HepG2 (cell line): Measurements from ENCODE around the gene SFT2D1. TPM values are rescaled to one million over a fixed set of nuclear protein-coding genes. Genes with fewer than 3 reads are reported as not detected.
A peak's percentile ranks its signal among the peaks of the same experiment; 100 is the strongest.

Source experiments
- ATAC-seq: fragments of 200-7000 bp; cut with Tn5 transposase; 3 replicates; pipeline ENCODE4 v1.9.1; 2020; ENCODE audit warnings: mild to moderate bottlenecking, moderate library complexity
- BruUV-seq: library from RNA; stranded (reverse); fragments of 400-500 nt; replicated peaks from 2 replicates; lab custom pipeline; 2021; lab: Mats Ljungman, UMichigan
- CTCF ChIA-PET: fragments of 300-600 bp; formaldehyde crosslinking; extraction: SDS; loops from one replicate; lab custom pipeline; 2021; ENCODE audit warnings: low total read pairs, inconsistent platforms, low intra/inter-chr PET ratio; lab: Yijun Ruan, JAX
- POLR2A ChIA-PET: fragments of 350-600 bp; sonication (Branson Sonifier 250); formaldehyde crosslinking; loops from one replicate; lab custom pipeline; 2020; ENCODE audit warnings: antibody characterized with exemption, inconsistent platforms; lab: Yijun Ruan, JAX
- DNase-seq: peaks from one replicate; pipeline ENCODE4 v3.0.0-alpha.2; 2015; ENCODE audit warnings: low spot score
- FAIRE-seq: peaks from 3 replicates; lab custom pipeline; 2011; peaks lifted over from hg19 to GRCh38; lab: Jason Lieb, UNC
- H2AFZ ChIP-seq: one replicate; pipeline ENCODE4 v1.6.1; 2011; ENCODE audit warnings: low read length, inconsistent platforms
- H3K27ac ChIP-seq: fragments of 300-600 bp; 3 replicates; pipeline ENCODE4 v1.8.0; 2011; ENCODE audit warnings: mixed run types, mild to moderate bottlenecking, mixed read lengths, low read length, inconsistent platforms; ENCODE audit not compliant: insufficient read depth; ENCODE audit errors: extremely low read length
- H3K27me3 ChIP-seq, 2 experiments: fragments of 200-600 bp in 1 of 2; 2 replicates in 1 of 2; 3 replicates in 1 of 2; pipeline versions ENCODE4 v1.6.0 to v1.8.0; 2011; ENCODE audit warnings: low read length in 2 of 2, mild to moderate bottlenecking in 2 of 2, moderate library complexity in 2 of 2, inconsistent platforms in 1 of 2; ENCODE audit not compliant: insufficient read depth in 2 of 2, control insufficient read depth in 1 of 2
- H3K36me3 ChIP-seq, 2 experiments: fragments of 200-600 bp in 1 of 2; replicated peaks in 1 of 2; 2 replicates in 1 of 2; 3 replicates in 1 of 2; pipeline versions ENCODE4 v1.5.1 to v1.8.0; 2011; ENCODE audit warnings: low read length in 2 of 2, inconsistent platforms in 1 of 2; ENCODE audit not compliant: insufficient read depth in 2 of 2, control insufficient read depth in 1 of 2
- H3K4me1 ChIP-seq: 2 replicates; pipeline ENCODE4 v1.5.1; 2012; ENCODE audit warnings: low read length, inconsistent platforms; ENCODE audit not compliant: insufficient read depth
- H3K4me2 ChIP-seq: 2 replicates; pipeline ENCODE4 v1.6.0; 2011; ENCODE audit warnings: low read depth, low read length, inconsistent platforms
- H3K4me3 ChIP-seq, 3 experiments: fragments of 200-600 bp in 1 of 3; sonication (generic), shearing (Covaris generic) in 1 of 3; replicated peaks in 1 of 3; 2 replicates each; pipeline ENCODE4 v1.5.1; 2011 to 2016; ENCODE audit warnings: low read length in 3 of 3, inconsistent platforms in 2 of 3, low read depth in 2 of 3, mild to moderate bottlenecking in 2 of 3, control low read depth in 1 of 3, mixed read lengths in 1 of 3; ENCODE audit not compliant: insufficient read depth in 1 of 3
- H3K79me2 ChIP-seq: one replicate; pipeline ENCODE4 v1.6.1; 2011; ENCODE audit warnings: low read length, inconsistent platforms; ENCODE audit not compliant: insufficient read depth
- H3K9ac ChIP-seq: 2 replicates; pipeline ENCODE4 v1.6.0; 2011; ENCODE audit warnings: mild to moderate bottlenecking, low read depth, low read length, inconsistent platforms; ENCODE audit not compliant: insufficient read depth
- H3K9me3 ChIP-seq: 2 replicates; pipeline ENCODE4 v1.5.1; 2012; ENCODE audit warnings: mild to moderate bottlenecking, low read length
- H4K20me1 ChIP-seq: 2 replicates; pipeline ENCODE4 v1.6.0; 2011; ENCODE audit warnings: inconsistent platforms, mild to moderate bottlenecking, low read length, moderate library complexity; ENCODE audit not compliant: insufficient read depth
- CHCHD3 ChIP-seq: sonication (generic); formaldehyde crosslinking; IDR thresholded peaks from 2 replicates; pipeline ENCODE4 v1.8.0; 2022; ENCODE audit warnings: mild to moderate bottlenecking, missing genetic modification reagents, moderate library complexity
- IRX3 ChIP-seq: sonication (generic); formaldehyde crosslinking; IDR thresholded peaks from 2 replicates; pipeline ENCODE4 v1.8.1; 2023; ENCODE audit warnings: mild to moderate bottlenecking, low read depth, missing genetic modification reagents, borderline replicate concordance
- NCOA5 ChIP-seq: sonication (generic); formaldehyde crosslinking; IDR thresholded peaks from 2 replicates; pipeline ENCODE4 v1.4.0; 2020; ENCODE audit warnings: missing genetic modification reagents
- WGBS: methylation state at CpG from one replicate; pipeline ENCODE4 v1.1.6; 2017; ENCODE audit warnings: low lambda C conversion rate; 5-methylcytosine and 5-hydroxymethylcytosine counted together
- in situ Hi-C: cut with HindIII; loops from 2 replicates; pipeline ENCODE4 v1.10.0; 2017; ENCODE audit warnings: low pct_unique_long_range_greater_than_20kb; ENCODE audit not compliant: extremely low pct_ligation_motif_present
- intact Hi-C: fragments of 100-400 bp; cut with micrococcal nuclease; formaldehyde crosslinking; loops from one replicate; pipeline ENCODE4 v1.10.0; 2022; ENCODE audit not compliant: unreplicated experiment
- polyA plus RNA-seq, 8 experiments: library from polyadenylated mRNA; depleted of rRNA in 3 of 8; stranded (reverse) in 7 of 8; unstranded in 1 of 8; fragments of >200 nt; fragmentation: Illumina TruSeq in 4 of 8; extraction: Trizol in 4 of 8; gene quantifications; 2 replicates each; pipeline versions ENCODE4 v1.2.1 to v1.2.3, GENCODE V29; 2011 to 2016; ENCODE audit warnings: low read depth in 4 of 8, missing spikeins in 1 of 8, mixed read lengths in 1 of 8; ENCODE audit not compliant: insufficient read depth in 1 of 8
- total RNA-seq, 5 experiments: library from RNA; depleted of rRNA; stranded (reverse); fragments of >200 nt; fragmentation: Illumina TruSeq; extraction: Trizol; gene quantifications; 2 replicates each; pipeline ENCODE4 v1.2.3, GENCODE V29; 2016; ENCODE audit warnings: low read depth in 1 of 5
- TF ChIP-seq, protein P1 (sequence below): sonication (generic); formaldehyde crosslinking; IDR thresholded peaks from 2 replicates; pipeline ENCODE4 v1.8.0; 2022; ENCODE audit warnings: mild to moderate bottlenecking, missing genetic modification reagents, moderate library complexity
- TF ChIP-seq, protein P2 (sequence below): sonication (generic); formaldehyde crosslinking; IDR thresholded peaks from 2 replicates; pipeline ENCODE4 v1.5.0; 2020; ENCODE audit warnings: missing genetic modification reagents
- TF ChIP-seq, protein P3 (sequence below): sonication (generic); formaldehyde crosslinking; IDR thresholded peaks from 2 replicates; pipeline ENCODE4 v1.8.0; 2022; ENCODE audit warnings: missing genetic modification reagents, mild to moderate bottlenecking, moderate library complexity, borderline replicate concordance
- TF ChIP-seq, protein P4 (sequence below): sonication (generic); formaldehyde crosslinking; IDR thresholded peaks from 2 replicates; pipeline ENCODE4 v1.5.1; 2020; ENCODE audit warnings: mild to moderate bottlenecking, missing genetic modification reagents, moderate library complexity
- TF ChIP-seq, protein P5 (sequence below): sonication (generic); formaldehyde crosslinking; IDR thresholded peaks from 2 replicates; pipeline ENCODE4 v1.8.1; 2023; ENCODE audit warnings: mild to moderate bottlenecking, missing genetic modification reagents

The SFT2D1 gene
- total and polyA plus RNA-seq, 2 of the 13 experiments (the other 11 are each of a cell fraction or from before 2014, with no cell fraction given), result 115 to 147 TPM

DNA sequence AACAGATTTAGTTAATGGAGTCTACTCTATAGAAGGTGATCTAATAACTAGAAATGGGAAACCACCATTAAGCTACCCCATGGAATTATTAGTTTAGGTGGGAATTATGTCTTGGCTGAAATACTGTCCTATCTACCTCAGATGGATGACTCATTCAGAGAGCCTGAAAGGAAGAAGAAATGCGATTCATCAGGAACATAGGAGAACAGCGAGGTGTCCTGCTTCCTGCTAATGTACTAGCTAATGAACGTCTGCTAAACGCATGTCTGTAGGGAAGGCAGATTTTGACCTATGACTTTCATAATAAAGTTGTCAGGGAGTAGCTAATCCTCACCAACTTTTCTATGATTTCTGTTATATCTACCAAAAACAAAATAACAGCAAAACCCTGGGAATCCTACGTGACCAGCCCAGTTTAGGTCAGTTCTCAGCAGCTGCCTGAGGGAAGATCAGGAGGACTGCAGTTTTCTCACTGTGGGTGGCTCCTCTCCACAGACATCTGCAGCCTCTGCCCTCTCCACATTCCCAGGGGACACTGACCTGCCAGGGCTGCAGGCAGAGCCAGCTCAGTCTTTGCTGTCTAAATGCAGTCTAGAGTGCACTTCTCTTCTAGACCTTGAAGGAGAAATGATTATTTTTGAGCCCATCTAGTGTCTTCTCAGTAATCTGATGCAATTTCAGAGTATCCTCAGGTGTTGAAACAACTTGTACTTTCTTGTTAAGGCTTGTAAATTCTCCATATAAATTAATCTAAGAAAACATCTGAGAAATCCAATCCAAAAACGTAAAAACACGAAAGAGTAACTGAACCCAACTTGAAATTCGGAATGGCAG is 18.1 kb upstream of the SFT2D1 start (continued):
- TF ChIP-seq, protein P1, sequence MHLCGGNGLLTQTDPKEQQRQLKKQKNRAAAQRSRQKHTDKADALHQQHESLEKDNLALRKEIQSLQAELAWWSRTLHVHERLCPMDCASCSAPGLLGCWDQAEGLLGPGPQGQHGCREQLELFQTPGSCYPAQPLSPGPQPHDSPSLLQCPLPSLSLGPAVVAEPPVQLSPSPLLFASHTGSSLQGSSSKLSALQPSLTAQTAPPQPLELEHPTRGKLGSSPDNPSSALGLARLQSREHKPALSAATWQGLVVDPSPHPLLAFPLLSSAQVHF (CRISPR knock-in tag), result no peak
- TF ChIP-seq, protein P2, sequence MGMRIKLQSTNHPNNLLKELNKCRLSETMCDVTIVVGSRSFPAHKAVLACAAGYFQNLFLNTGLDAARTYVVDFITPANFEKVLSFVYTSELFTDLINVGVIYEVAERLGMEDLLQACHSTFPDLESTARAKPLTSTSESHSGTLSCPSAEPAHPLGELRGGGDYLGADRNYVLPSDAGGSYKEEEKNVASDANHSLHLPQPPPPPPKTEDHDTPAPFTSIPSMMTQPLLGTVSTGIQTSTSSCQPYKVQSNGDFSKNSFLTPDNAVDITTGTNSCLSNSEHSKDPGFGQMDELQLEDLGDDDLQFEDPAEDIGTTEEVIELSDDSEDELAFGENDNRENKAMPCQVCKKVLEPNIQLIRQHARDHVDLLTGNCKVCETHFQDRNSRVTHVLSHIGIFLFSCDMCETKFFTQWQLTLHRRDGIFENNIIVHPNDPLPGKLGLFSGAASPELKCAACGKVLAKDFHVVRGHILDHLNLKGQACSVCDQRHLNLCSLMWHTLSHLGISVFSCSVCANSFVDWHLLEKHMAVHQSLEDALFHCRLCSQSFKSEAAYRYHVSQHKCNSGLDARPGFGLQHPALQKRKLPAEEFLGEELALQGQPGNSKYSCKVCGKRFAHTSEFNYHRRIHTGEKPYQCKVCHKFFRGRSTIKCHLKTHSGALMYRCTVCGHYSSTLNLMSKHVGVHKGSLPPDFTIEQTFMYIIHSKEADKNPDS (CRISPR knock-in tag), result no peak
- TF ChIP-seq IRX3 (CRISPR knock-in tag), result no peak

DNA sequence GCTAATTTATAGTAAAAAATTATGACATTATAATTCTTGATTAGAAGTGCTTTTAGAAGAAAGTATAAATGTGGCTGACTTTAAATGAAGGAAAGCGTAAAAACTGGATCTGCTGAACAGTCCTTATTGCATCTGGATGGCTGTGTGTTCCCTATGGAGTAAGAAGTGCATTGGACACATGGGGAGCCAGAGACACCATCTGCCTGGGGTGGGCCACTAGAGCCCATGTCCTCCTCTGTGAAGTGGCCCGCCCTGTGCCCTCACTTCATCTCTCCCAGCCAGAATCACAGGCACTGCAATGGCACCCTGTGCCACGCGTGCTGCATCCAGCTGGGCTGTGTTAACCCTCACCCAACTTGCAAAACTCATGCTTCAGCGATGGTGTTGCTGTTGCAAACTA is 13.2 kb upstream of the SFT2D1 start:
- intact Hi-C loops, result no loop called here
- no peak overlapping the region for H3K27ac ChIP-seq
- H4K20me1 ChIP-seq, result no peaks in the 10 kb centered on the region
- in situ Hi-C loops, result no loop called here
- H3K27me3 ChIP-seq, result no peaks in the 10 kb centered on the region
- POLR2A ChIA-PET, result no interaction called here
- 67% methylated on average over 5 of the region's 5 CpGs for WGBS
- no peak overlapping the region for H3K9ac ChIP-seq
- peak; percentile 39 for ATAC-seq
- H3K9me3 ChIP-seq, result no peaks in the 10 kb centered on the region
- no peaks in the 10 kb centered on the region for H3K79me2 ChIP-seq
- H3K4me1 ChIP-seq, result peaks cover 53% of the 10 kb centered on the region
- BruUV-seq, result no TSS peak
- no peak for FAIRE-seq
- H3K4me3 ChIP-seq, result no peak overlapping the region
- H3K36me3 ChIP-seq, result no peaks in the 10 kb centered on the region
- H3K4me2 ChIP-seq, result no peak overlapping the region
- H2AFZ ChIP-seq, result no peak overlapping the region
- DNase-seq, result no peak
- CTCF ChIA-PET, result no interaction called here
- TF ChIP-seq NCOA5 (no peak), CHCHD3 (CRISPR knock-in tag) (no peak)
- TF ChIP-seq, protein P3, sequence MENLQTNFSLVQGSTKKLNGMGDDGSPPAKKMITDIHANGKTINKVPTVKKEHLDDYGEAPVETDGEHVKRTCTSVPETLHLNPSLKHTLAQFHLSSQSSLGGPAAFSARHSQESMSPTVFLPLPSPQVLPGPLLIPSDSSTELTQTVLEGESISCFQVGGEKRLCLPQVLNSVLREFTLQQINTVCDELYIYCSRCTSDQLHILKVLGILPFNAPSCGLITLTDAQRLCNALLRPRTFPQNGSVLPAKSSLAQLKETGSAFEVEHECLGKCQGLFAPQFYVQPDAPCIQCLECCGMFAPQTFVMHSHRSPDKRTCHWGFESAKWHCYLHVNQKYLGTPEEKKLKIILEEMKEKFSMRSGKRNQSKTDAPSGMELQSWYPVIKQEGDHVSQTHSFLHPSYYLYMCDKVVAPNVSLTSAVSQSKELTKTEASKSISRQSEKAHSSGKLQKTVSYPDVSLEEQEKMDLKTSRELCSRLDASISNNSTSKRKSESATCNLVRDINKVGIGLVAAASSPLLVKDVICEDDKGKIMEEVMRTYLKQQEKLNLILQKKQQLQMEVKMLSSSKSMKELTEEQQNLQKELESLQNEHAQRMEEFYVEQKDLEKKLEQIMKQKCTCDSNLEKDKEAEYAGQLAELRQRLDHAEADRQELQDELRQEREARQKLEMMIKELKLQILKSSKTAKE (CRISPR knock-in tag), result no peak
- TF ChIP-seq, protein P4, sequence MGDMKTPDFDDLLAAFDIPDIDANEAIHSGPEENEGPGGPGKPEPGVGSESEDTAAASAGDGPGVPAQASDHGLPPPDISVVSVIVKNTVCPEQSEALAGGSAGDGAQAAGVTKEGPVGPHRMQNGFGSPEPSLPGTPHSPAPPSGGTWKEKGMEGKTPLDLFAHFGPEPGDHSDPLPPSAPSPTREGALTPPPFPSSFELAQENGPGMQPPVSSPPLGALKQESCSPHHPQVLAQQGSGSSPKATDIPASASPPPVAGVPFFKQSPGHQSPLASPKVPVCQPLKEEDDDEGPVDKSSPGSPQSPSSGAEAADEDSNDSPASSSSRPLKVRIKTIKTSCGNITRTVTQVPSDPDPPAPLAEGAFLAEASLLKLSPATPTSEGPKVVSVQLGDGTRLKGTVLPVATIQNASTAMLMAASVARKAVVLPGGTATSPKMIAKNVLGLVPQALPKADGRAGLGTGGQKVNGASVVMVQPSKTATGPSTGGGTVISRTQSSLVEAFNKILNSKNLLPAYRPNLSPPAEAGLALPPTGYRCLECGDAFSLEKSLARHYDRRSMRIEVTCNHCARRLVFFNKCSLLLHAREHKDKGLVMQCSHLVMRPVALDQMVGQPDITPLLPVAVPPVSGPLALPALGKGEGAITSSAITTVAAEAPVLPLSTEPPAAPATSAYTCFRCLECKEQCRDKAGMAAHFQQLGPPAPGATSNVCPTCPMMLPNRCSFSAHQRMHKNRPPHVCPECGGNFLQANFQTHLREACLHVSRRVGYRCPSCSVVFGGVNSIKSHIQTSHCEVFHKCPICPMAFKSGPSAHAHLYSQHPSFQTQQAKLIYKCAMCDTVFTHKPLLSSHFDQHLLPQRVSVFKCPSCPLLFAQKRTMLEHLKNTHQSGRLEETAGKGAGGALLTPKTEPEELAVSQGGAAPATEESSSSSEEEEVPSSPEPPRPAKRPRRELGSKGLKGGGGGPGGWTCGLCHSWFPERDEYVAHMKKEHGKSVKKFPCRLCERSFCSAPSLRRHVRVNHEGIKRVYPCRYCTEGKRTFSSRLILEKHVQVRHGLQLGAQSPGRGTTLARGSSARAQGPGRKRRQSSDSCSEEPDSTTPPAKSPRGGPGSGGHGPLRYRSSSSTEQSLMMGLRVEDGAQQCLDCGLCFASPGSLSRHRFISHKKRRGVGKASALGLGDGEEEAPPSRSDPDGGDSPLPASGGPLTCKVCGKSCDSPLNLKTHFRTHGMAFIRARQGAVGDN (CRISPR knock-in tag), result 0 out of 2 replicates have a peak, but pooled peaks have one; percentile 22
- TF ChIP-seq, protein P5, sequence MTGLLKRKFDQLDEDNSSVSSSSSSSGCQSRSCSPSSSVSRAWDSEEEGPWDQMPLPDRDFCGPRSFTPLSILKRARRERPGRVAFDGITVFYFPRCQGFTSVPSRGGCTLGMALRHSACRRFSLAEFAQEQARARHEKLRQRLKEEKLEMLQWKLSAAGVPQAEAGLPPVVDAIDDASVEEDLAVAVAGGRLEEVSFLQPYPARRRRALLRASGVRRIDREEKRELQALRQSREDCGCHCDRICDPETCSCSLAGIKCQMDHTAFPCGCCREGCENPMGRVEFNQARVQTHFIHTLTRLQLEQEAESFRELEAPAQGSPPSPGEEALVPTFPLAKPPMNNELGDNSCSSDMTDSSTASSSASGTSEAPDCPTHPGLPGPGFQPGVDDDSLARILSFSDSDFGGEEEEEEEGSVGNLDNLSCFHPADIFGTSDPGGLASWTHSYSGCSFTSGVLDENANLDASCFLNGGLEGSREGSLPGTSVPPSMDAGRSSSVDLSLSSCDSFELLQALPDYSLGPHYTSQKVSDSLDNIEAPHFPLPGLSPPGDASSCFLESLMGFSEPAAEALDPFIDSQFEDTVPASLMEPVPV (CRISPR knock-in tag), result no peak
